GM19025 (cell line): ENCODE measurements around the gene SDC3.

Experiments
- ATAC-seq: cut with Tn5 transposase; IDR thresholded peaks from one replicate; pipeline ENCODE4 v1.9.1; 2021; ENCODE audit warnings: mild to moderate bottlenecking, low read depth, moderate library complexity; ENCODE audit not compliant: unreplicated experiment

The SDC3 gene

GRCh38 chr1:30905916-30906620 lies 2.5 kb downstream of the SDC3 start:
- ATAC-seq: no peak

- no peak for ATAC-seq
Observed at GRCh38 chr1:30905403-30905802, 3.2 kb downstream of the SDC3 start.

- ATAC-seq: no peak
Observed at GRCh38 chr1:30904962-30905335, 3.6 kb downstream of the SDC3 start.

GRCh38 chr1:30904191-30904961 lies 4.2 kb downstream of the SDC3 start:
- no peak for ATAC-seq

GRCh38 chr1:30903343-30904034 lies 5.1 kb downstream of the SDC3 start:
- ATAC-seq: no peak

GRCh38 chr1:30902593-30903290 lies 5.8 kb downstream of the SDC3 start:
- ATAC-seq: no peak

- no peak for ATAC-seq
Observed at GRCh38 chr1:30901798-30902581, 6.6 kb downstream of the SDC3 start.

GRCh38 chr1:30900931-30901560 lies 7.5 kb downstream of the SDC3 start:
- no peak for ATAC-seq

GRCh38 chr1:30900486-30900885 lies 8.1 kb downstream of the SDC3 start:
- no peak for ATAC-seq

- ATAC-seq: no peak
Observed at GRCh38 chr1:30899577-30900389, 8.8 kb downstream of the SDC3 start.

- no peak for ATAC-seq
Observed at GRCh38 chr1:30898031-30898815, 10.3 kb downstream of the SDC3 start.

GRCh38 chr1:30896905-30897304 lies 11.7 kb downstream of the SDC3 start:
- ATAC-seq: no peak

- ATAC-seq: no peak
Observed at GRCh38 chr1:30895944-30896660, 12.5 kb downstream of the SDC3 start.

GRCh38 chr1:30895382-30895943 lies 13.1 kb downstream of the SDC3 start:
- no peak for ATAC-seq

GRCh38 chr1:30894508-30894973 lies 14.0 kb downstream of the SDC3 start:
- ATAC-seq: no peak

GRCh38 chr1:30893776-30894507 lies 14.6 kb downstream of the SDC3 start:
- no peak for ATAC-seq
